Measurements from ENCODE around the gene OR52B4.
"Not testable (repeated sequence)": the region's sequence is repeated elsewhere in the genome, so short reads cannot be mapped to it uniquely, and the experiment has no call there.

Gene OR52B4

GRCh38 chr11:4368286-4368685 lies at the start of gene OR52B4:
OR52B4 (minus strand) TSS chr11:4368386; CDS start chr11:4368295, 91 bp downstream.
- Histone ChIP-seq H3K4me3 (ENCODE audit: low read length, poor library complexity, severe bottlenecking) (no peak within 1 kb of the TSS), H3K9me2 (replicated peaks; ENCODE audit: low read depth, low read length) (no peaks in the 10 kb centered on the region), H3K9ac (ENCODE audit: low read depth, low read length, poor library complexity, severe bottlenecking) (no peak within 1 kb of the TSS), H2AFZ (ENCODE audit: low read length) (no peak within 1 kb of the TSS), H3K4me2 (ENCODE audit: low read depth, low read length, poor library complexity, severe bottlenecking) (no peak within 1 kb of the TSS), H3K79me2 (ENCODE audit: insufficient read depth, low read length) (no peaks in the 10 kb centered on the region), H4K20me1 (ENCODE audit: insufficient read depth, low read length, poor library complexity, severe bottlenecking) (no peaks in the 10 kb centered on the region), H3K4me1 (ENCODE audit: insufficient read depth, low read length, poor library complexity, severe bottlenecking) (no peaks in the 10 kb centered on the region), H3K36me3 (ENCODE audit: insufficient read depth, low read length) (no peaks in the 10 kb centered on the region), H3K9me3 (ENCODE audit: insufficient read depth, low read depth, low read length) (no peaks in the 10 kb centered on the region), H3F3A (ENCODE audit: low read depth) (no peaks in the 10 kb centered on the region), H3K27me3 (ENCODE audit: insufficient read depth, low read length, poor library complexity, severe bottlenecking) (peaks cover 4% of the 10 kb centered on the region)
- TF ChIP-seq, protein P1, sequence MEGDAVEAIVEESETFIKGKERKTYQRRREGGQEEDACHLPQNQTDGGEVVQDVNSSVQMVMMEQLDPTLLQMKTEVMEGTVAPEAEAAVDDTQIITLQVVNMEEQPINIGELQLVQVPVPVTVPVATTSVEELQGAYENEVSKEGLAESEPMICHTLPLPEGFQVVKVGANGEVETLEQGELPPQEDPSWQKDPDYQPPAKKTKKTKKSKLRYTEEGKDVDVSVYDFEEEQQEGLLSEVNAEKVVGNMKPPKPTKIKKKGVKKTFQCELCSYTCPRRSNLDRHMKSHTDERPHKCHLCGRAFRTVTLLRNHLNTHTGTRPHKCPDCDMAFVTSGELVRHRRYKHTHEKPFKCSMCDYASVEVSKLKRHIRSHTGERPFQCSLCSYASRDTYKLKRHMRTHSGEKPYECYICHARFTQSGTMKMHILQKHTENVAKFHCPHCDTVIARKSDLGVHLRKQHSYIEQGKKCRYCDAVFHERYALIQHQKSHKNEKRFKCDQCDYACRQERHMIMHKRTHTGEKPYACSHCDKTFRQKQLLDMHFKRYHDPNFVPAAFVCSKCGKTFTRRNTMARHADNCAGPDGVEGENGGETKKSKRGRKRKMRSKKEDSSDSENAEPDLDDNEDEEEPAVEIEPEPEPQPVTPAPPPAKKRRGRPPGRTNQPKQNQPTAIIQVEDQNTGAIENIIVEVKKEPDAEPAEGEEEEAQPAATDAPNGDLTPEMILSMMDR (conservative IDR thresholded peaks at IDR 0.05; ENCODE audit: low read length) = no peak
- TF ChIP-seq EZH2phosphoT487 (IDR thresholded peaks at IDR 0.05; ENCODE audit: borderline replicate concordance) = no peak

DNA sequence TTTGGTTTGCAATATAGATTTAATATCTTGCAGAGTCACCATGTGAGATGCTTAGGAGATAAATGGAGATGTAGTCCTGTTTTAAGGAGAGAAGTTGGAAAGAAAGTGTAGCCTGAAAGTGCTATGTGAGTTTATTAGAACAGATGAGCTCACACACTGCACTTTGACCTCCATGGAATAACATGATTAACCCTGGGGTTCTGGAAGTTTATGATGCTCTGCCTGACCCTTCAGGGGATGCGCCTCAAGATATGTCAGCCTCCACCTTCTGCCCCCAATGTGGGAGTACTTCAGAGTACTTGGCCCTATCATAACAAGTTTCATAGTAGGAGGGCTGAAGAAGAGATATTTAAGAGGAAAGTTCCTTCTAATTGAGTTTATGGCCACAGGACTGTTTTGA lies 48.6 kb upstream of the OR52B4 start:
- Histone ChIP-seq H3K9ac (ENCODE audit: low read depth, low read length, poor library complexity, severe bottlenecking) (no peak overlapping the region), H3K9me3 (ENCODE audit: insufficient read depth, low read depth, low read length) (no peaks in the 10 kb centered on the region), H3K9me2 (replicated peaks; ENCODE audit: low read depth, low read length) (no peaks in the 10 kb centered on the region), H3F3A (ENCODE audit: low read depth) (no peaks in the 10 kb centered on the region), H3K4me2 (ENCODE audit: low read depth, low read length, poor library complexity, severe bottlenecking) (no peak overlapping the region), H3K4me1 (ENCODE audit: insufficient read depth, low read length, poor library complexity, severe bottlenecking) (no peaks in the 10 kb centered on the region), H4K20me1 (ENCODE audit: insufficient read depth, low read length, poor library complexity, severe bottlenecking) (no peaks in the 10 kb centered on the region), H3K4me3 (ENCODE audit: low read length, poor library complexity, severe bottlenecking) (no peak overlapping the region), H3K36me3 (ENCODE audit: insufficient read depth, low read length) (no peaks in the 10 kb centered on the region), H3K27me3 (ENCODE audit: insufficient read depth, low read length, poor library complexity, severe bottlenecking) (no peaks in the 10 kb centered on the region), H2AFZ (ENCODE audit: low read length) (no peak overlapping the region), H3K79me2 (ENCODE audit: insufficient read depth, low read length) (no peaks in the 10 kb centered on the region)
- TF ChIP-seq, protein P1 (conservative IDR thresholded peaks at IDR 0.05; ENCODE audit: low read length) = no peak
- TF ChIP-seq EZH2phosphoT487 (IDR thresholded peaks at IDR 0.05; ENCODE audit: borderline replicate concordance) = no peak

DNA sequence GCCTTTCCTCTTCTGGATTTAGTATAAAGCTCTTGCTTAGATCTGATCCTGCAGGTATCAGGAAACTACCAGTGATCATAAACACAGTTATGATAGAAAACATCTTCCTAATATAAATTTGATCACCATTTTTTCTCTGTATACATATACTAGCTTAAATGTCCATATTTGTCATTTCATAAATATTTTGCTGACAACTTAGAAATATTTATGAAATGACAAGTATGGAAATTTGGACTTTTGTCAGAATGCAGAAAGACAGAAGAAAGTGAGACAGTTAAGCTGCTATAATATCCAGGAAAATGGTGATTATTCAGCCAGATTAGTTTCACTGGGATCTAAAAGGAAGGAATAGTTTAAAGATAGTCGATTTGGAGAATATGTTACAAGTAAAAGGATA lies 48.1 kb upstream of the OR52B4 start:
- Histone ChIP-seq H3K9me3 (ENCODE audit: insufficient read depth, low read depth, low read length) (no peaks in the 10 kb centered on the region), H3K4me2 (ENCODE audit: low read depth, low read length, poor library complexity, severe bottlenecking) (no peak overlapping the region), H3K36me3 (ENCODE audit: insufficient read depth, low read length) (no peaks in the 10 kb centered on the region), H3K4me3 (ENCODE audit: low read length, poor library complexity, severe bottlenecking) (no peak overlapping the region), H3K9me2 (replicated peaks; ENCODE audit: low read depth, low read length) (no peaks in the 10 kb centered on the region), H3K27me3 (ENCODE audit: insufficient read depth, low read length, poor library complexity, severe bottlenecking) (no peaks in the 10 kb centered on the region), H3K4me1 (ENCODE audit: insufficient read depth, low read length, poor library complexity, severe bottlenecking) (no peaks in the 10 kb centered on the region), H3K79me2 (ENCODE audit: insufficient read depth, low read length) (no peaks in the 10 kb centered on the region), H2AFZ (ENCODE audit: low read length) (no peak overlapping the region), H3K9ac (ENCODE audit: low read depth, low read length, poor library complexity, severe bottlenecking) (no peak overlapping the region), H3F3A (ENCODE audit: low read depth) (no peaks in the 10 kb centered on the region), H4K20me1 (ENCODE audit: insufficient read depth, low read length, poor library complexity, severe bottlenecking) (no peaks in the 10 kb centered on the region)
- TF ChIP-seq, protein P1 (conservative IDR thresholded peaks at IDR 0.05; ENCODE audit: low read length) = no peak
- TF ChIP-seq EZH2phosphoT487 (IDR thresholded peaks at IDR 0.05; ENCODE audit: borderline replicate concordance) = no peak

DNA sequence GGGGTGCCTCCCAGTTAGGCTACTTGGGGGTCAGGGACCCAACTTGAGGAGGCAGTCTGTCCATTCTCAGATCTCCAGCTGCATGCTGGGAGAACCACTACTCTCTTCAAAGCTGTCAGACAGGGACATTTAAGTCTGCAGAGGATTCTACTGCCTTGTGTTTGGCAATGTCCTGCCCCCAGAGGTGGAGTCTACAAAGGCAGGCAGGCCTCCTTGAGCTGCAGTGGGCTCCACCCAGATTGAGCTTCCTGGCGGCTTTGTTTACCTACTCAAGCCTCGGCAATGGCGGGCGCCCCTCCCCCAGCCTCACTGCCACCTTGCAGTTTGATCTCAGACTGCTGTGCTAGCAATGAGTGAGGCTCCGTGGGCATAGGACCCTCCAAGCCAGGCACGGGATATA lies 38.0 kb upstream of the OR52B4 start:
- not testable (repeated sequence) for H3F3A ChIP-seq (ENCODE audit: low read depth)

More for the DNA sequence above, 38.0 kb upstream of the OR52B4 start:
- H3K79me2 ChIP-seq (ENCODE audit: insufficient read depth, low read length); H3K9me2 ChIP-seq (replicated peaks; ENCODE audit: low read depth, low read length); H3K4me2 ChIP-seq (ENCODE audit: low read depth, low read length, poor library complexity, severe bottlenecking); H2AFZ ChIP-seq (ENCODE audit: low read length); H3K4me1 ChIP-seq (ENCODE audit: insufficient read depth, low read length, poor library complexity, severe bottlenecking); H3K27me3 ChIP-seq (ENCODE audit: insufficient read depth, low read length, poor library complexity, severe bottlenecking); H3K9me3 ChIP-seq (ENCODE audit: insufficient read depth, low read depth, low read length); H3K9ac ChIP-seq (ENCODE audit: low read depth, low read length, poor library complexity, severe bottlenecking); H3K36me3 ChIP-seq (ENCODE audit: insufficient read depth, low read length); H4K20me1 ChIP-seq (ENCODE audit: insufficient read depth, low read length, poor library complexity, severe bottlenecking); H3K4me3 ChIP-seq (ENCODE audit: low read length, poor library complexity, severe bottlenecking): not testable (repeated sequence)

All from Loucy (cell line).